GM19035 (cell line): ENCODE measurements around the gene THTPA.
"Not testable (repeated sequence)": the region's sequence is repeated elsewhere in the genome, so short reads cannot be mapped to it uniquely, and the experiment has no call there.

Experiments used
- ATAC-seq: cut with Tn5 transposase; IDR thresholded peaks from one replicate; pipeline ENCODE4 v1.9.1; 2021; ENCODE audit not compliant: unreplicated experiment

THTPA gene

DNA sequence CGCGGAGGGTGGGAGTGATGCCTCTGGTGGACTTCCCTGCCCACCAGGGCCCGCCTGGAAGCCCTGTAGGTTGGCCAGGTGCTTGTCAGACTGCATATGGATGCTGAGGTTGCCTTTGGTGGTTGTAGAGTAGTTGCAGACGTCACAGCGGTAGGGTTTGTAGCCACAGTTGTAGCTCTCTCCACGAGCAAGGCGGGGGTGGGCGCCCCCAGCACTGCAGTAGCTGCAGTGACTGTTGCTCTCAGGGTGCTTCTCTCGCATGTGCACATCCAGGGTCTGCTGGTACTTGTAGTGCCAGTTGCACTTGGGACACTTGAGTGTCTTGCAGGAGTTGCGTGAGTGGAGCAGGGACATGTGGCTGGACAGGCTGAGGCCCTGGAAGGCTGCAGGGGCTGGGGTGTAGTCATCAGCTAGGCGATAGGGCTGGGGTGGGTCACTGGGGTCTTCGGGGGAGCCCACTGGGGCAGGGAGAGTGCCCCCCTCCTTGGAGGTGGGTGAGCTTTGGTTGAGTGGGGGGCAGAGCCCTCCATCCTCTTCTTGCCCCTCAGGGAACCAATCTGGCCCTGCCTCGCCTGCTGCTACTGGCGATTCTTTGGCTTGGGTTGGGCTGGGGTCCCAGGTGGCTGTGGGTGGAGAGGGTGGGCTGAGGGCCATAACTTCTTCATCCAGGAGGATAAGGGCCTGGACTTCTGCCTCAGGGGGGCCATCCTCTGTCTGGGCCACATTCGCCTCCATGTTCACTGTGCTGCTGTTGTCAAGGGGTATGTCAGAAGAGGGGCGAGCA is 22.2 kb upstream of the THTPA start:
- ATAC-seq, result no peak

DNA sequence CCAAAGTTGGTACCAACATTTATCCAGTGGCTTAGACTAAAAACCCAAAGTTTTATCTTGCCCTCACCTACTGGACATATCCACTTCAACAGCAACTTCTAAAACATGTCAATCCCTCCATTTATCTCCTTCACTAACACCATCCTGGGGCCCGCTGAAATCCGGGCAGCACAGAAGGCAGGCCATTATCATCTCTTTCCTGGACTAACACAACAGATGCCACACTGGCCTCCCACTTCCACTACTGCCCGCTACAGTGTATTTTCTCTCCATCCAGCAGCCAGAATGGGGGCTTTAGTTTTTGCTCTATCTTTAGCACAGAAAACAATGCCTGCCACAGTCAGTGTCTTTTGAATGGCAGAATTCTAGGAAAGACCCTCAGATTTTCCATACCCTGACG is 20.1 kb upstream of the THTPA start:
- no peak for ATAC-seq

DNA sequence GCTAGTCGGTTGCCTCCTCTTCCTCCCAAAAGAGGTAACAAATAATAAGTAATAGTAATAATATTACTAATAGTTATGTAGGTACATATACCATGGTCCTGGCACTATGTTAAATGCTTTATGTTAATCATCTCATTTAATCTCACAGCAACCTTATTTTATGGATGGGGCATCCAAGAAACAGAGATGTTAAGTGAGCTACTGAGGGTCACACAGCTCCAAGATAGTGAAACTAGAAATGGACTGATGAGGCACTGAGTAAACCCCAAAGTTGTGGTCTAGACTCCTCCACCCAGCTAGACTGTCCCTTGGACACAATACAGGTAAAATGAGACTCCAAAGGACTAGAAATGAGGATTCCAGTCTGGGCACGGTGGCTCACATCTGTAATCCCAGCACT is 19.6 kb upstream of the THTPA start:
- no peak for ATAC-seq

DNA sequence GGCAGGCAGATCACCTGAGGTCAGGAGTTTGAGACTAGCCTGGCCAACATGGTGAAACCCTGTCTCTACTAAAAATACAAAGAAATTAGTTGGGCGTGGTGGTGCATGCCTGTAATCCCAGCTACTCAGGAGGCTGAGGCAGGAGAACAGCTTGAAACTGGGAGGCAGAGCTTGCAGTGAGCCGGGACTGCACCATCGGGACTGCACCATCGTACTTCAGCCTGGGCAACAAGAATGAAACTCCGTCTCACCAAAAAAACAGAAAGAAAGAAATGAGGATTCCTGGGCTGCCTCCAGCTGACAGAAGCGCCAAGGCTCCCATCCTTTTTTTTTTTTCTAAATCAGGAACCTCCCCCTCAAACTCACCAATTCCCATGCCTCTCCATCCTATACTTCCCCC is 19.2 kb upstream of the THTPA start:
- not testable (repeated sequence) for ATAC-seq

DNA sequence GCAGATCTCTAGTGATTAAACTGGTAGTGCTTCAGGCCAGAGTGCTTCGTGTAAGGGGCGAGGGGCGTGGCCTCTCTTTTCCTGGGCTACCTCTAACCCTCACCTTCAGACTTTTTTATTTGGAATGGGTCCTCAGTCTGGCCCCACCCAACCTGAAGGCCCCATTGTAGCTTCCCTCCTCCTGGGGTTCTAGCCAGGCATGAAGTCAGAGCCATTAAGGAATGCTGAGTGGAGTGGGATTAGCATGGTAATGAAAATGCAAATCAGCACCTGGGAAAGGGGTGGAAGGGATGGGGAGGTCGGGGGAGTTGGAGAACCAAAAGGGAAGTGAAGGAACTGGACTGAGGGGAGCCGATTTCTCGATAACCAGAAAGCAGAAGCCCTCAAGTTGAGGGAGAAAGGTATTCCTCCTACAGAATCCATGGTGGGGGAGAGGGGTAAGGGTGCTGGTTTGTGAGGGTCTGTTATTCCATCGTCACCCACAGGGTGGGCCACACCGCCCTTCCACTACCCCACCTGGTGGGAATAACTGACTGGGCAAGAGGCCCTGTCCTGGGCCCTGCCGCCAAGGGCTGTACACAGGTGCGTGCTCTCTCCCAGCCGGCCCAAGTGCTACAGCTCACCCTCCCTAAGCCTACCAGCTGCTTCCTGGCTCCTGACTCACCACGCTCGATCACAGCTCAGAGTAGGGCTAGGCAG is 18.6 kb upstream of the THTPA start:
- no peak for ATAC-seq

DNA sequence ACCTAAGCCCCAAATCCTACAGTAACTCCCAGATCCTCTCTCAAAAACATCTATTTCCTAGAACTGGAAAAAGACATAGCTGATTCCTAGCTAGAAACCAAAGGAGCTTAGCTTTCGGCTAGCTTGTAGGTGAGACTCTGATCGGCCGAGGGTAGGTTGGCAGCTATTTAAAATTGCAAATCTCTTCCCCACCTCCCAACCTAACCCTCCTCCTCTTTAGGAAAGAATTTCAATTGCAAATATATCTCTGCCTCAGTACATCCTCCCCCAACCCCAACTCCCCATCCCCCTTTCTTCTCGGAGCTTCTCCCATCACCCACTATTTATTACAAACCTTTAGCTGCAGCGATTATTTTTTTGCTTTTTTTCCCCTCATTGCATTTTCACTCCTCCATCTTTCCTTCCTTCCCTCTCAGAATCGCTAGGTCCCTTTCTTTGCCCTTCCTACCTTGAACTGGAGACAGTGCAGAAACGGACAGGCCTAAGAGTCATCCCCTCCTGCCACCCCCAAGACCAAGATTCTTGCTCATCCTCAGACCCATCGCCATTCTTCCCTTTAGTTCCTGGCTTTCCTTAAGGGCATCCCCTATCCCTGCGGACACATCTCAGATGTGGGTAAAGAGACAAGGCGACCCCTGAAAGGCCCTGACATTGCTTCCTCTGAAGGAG is 17.9 kb upstream of the THTPA start:
- no peak for ATAC-seq

DNA sequence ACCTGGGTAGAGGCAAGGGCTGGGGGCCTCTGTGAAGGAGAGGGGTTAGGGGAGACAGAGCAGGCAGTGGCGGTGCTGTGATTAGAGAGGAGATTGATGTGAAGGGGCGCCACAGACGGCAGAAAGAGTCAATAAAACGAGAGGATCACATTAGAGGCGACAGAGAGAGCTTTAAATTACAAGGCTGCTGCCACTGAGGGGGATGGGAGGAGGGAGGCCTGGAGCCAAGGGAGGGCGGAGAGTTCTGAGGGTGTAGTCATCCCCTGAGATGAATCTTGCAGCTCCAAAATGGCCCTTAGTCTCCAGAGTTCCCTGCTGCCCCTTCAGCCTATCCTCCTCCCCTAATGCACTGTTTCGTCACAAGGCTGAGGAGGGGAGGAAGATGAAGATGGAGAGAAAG is 17.3 kb upstream of the THTPA start:
- no peak for ATAC-seq

DNA sequence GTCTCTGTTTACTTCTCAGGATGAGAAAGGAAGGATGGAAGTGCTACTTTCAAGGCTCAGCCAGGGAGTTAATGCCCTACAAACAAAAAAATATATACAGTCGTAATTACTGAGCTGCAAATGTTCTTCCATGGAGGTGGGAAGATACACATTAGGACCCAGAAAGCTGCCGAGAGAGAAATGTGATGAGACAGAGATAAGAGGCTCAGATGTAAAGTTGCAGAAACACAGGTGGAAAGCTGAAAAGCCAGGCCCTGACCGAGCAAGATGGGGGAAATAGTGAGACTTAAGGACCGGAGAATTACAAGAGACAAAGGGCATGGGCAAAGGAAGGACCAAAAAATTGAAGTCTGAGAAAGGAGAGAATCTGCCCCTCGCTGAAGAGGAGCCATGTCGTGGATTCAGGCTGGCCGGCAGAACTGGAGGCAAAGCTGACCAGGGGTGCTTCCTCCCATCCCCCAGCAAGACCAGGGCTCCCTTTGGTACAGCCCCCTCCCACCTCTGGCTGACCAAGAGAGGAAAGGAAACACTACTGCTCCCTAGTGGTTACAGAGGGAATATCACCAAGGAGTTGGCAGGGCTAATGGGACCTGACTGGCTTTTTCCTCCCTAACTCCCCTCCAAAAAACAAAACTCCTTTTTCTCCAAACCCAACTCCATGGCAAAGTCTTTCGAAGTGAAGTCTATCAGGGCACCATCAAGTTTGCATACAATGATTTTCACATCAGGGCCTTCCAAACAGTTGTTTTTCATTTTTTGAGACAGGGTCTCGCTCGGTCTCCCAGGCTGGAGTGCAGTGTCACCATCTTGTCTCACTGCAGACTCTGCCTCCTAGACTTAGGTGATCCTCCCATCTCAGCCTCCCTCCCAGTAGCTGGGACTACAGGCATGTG is 16.6 kb upstream of the THTPA start:
- no peak for ATAC-seq

DNA sequence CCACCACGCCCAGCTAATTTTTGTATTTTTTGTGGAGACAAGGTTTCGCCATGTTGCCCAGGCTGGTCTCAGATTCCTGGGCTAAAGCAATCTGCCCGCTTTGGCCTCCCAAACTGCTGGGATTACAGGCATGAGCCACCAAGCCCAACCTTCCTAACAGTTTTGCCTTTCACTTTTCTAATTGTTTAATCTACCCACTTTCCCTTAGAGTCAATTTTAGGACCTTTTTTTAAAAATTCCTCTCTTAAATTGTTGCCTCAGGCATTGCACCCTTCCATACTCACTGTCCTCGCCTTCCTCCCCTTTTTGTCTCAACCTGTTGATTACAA is 16.0 kb upstream of the THTPA start:
- no peak for ATAC-seq

DNA sequence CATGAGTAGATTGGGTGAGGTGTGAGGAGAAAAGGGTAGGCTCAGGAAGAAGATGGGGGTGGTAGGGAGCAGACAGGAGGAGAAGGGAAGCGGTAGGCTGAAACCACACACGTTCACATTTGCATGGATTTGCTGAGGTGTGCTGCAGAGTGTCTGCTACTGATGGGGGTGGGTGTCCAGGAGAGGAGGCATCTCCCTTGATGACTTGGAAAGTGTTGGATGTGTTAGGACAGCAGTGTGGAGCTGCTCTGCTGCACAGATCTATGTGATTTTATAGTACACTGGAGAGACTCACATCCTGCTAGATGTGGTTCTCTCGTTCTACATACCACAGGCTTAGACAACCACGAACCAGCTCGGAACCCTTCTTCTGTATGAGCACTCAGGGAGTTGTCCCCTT is 13.8 kb upstream of the THTPA start:
- ATAC-seq, result no peak

DNA sequence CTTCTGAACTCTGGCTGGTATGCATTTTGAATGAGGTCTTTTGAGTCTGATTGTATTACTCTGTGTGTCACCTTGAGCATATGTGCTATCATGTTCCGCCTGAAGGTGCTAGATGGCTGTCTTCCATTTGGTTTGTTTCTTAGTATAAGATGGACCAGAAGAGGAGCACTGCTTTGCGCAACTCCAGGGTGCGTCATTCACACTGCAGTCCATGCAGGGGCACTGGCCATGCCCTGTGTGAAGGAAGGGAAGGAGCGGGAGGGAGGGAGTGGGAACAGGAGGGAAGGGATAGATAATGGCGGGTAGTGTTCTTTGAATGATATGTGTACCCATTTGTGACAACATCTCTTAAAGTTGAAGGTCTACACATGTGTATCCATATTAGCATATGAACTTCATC is 12.7 kb upstream of the THTPA start:
- no peak for ATAC-seq

DNA sequence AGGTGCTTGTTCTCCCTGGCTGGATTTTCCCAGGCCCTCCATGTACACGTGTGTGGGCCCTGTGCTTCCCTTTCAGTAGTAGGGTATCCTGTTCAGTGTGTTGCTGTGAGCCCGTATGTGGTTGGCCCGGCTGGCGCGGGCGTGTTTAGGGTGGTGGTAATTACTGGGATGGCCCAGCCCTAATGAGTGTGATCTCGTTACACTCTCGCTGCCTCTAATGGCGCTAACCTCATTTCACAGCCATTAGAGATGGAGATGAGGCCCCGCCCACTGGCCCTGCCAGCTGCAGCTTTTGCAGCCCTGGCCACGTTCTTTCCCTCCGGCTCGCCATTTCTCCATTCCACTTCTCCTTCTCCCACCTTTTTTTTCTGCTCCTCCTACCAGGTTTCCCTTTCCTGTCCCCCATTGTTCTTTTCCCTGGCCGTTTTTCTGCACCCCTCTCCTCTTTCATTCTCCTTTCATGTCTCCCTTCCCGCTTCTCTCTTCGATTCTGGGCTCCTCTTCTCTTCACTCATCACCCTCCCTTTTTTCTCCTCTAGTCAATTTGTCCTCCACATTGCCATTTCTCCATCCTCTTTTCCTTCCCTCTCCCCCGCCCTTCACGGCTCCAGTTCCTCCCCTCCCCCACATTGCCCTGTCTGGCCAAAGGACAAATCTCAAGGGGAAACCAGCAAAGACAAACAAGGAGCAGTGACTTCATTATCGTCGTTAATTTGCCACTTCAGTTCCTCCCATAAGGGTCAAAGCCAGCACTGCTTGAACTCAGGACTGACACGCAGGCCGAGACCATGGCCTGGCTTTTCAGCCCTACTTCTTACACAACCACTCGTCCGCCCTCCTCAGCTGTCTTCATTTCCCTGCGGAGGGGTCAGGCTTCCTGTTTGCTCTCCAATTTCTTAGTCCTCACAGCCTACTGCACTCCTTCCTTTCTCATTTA is 11.3 kb upstream of the THTPA start:
- no peak for ATAC-seq

DNA sequence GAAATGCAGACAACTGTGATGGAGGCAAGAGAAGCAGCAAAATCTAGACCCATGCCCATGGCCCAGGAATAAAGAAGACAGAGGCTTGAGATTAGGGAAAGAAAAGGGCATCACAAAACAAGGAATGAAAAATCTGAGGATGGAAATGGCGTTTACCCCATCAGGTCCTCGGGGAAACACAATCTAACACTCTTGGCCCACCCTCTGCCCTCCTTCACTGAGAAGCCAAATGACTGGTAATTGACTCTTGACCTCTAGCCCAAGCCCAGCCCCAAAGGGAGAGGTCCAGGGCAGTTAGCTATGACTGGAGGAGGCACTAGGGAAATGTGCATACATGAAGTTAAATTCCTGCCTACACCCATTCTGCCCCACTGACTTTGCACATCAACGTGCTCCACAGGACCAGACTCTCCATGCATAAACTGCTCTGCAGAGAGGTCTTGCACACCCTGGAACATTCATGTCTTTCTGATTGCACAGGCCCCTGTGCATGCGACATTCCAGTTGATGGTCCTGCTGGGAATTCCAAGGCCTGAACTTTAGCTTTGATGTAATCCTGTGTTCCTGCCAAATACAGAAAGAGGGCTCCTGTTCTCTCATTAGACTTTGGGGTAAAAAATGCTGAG is 10.2 kb upstream of the THTPA start:
- ATAC-seq, result no peak

DNA sequence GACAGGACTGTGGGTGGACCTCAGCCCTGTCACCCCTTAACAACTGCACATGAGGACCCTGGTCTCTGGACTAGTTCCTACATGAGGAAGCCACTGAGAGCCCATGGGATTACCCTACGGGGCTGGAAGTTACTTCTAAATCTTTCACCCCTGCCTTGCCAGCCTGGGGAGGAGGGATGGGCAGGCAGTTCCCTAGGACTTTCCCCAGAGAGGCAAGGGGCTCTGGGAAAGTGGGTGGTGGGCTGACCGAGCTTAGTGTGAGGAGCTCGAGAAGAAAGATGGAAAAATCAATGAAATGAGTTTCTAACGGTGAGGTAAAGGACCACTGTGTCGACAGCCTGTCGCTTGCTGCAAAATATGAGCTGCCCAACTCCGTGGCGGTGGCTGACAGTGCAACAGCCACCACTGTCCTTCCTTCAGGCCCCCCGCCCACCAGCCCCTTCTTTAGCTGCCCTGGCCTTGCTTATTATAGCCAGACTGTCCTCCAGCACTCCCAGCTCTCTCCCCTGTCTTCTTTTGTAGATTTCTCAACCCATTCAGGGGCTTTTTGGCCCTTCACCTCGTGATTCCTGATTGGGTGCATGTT is 9.5 kb upstream of the THTPA start:
- no peak for ATAC-seq

DNA sequence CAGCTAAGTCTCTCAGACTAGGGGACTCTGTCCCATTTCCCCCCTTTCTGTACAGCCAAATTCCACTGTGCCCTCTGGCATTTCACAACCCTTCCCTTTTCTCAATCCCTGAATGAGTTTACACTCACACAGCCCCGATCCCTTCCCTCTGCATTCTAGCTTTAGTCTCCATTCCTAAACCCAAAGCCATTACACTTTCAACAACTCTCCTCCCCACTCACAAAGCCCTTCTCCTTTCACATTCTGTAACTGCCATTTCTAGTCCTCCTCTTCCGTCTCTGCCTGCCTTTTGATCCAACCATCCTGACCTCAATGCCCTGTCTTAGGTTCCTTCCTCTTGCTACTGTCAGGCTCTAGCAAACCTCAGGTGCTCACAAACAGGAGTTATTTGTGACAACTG is 8.1 kb upstream of the THTPA start:
- ATAC-seq, result no peak

DNA sequence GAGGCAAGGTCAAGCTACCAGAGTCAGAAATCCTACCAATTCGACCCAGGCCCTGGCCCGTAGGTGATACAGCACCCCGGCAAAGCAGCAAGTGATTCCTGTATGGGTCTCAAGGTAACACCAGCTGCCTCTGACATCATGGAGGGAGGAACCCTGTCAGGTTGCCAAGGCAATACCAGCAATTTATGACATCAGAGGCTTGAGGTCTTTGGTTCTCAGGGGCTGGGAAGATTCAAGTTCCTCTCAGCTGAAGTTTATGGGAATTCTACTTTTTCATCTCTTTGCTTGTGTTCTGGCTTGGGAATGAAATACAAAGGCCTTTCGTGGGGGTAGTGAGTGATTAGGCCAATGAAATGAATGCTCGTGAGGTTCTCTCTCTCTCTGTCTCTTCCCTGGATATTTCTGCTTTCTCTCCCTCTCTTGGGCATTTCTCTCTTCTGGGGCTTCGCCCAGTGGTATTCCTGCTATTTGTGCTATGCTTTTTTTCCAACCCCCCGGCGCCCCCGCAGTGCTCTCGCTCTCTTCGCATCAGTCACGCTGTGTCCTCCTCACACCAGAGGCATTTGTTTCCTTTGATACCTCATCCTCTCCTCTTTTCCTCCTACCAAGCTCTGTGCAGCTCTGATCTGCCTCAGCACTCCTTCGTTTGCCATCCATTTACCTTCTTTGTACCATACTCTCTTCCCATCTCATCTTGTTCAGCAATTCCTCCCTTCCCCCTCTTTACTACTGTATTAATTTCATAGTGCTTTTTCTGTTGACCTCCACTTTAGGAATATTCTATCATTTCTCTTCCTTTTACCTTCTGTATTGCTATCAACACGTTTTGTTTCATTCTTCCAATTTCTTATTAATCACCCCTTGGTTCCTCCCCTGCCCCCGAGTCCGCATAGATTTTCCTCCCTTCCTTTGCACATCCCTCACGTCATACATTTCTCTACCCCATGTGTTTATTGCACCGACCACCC is 7.4 kb upstream of the THTPA start:
- no peak for ATAC-seq

DNA sequence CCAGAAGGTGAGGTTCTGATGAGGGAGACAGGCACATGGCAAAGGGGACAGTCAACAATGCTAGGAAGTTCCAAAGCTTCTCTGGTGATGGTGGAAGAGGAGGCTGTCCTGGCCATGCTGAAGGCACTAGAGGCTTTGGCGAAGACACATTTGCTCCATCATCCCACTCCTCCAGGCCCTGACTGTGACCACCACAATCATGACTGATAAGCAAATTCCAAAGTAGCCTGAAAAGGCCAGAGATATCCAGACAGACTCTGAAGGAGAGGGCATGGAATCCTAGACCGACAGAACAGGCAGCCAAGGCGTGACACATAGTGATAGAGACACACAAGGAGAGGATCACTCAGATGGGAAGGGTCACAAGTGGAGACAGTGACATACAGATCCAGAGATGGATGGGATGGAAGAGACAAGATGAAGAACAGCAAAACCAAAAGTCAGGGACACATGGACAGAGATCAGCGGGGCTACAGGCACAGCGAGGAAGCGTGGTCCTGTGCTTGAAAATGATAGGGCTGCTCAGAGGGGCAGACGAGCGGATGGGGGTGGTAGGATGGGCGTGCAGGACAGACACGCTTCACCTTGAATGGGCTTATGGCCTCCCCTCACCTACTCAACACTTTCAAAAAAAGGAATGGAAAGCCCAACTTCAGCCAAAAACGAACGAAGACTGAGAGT is 5.8 kb upstream of the THTPA start:
- ATAC-seq, result no peak

DNA sequence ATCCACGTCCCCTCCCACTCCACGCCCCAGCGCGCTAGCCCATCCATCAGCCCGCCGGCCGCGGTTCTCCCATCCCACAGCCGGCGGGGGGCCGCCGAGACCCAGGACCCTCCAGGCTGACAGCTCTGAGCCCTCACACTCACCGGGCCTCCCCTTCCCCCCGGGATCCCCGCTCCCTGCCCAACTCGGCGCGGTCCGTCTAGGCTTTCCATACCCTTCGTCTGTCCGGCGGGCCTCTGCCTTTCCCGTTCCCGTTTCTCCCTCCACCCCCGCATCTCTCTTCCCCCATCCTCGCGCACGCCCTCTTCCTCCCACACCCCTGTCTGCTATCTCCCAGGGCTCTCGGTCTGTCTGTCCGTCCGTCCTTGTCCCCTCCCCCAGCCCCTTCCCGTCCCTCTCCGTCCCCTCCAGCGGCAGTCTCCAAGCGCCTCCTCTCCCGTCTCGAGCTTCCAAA is 5.2 kb upstream of the THTPA start:
- ATAC-seq, result no peak
